IPS-15b (cell line): Measurements from ENCODE around the gene AURKA.
"Not testable (repeated sequence)": the region's sequence is repeated elsewhere in the genome, so short reads cannot be mapped to it uniquely, and the experiment has no call there.

Experiments
- H3K27me3 ChIP-seq: one replicate; pipeline ENCODE4 v1.6.1; 2013; ENCODE audit warnings: low read length; ENCODE audit not compliant: control insufficient read depth, insufficient read depth
- H3K36me3 ChIP-seq: one replicate; pipeline ENCODE4 v1.6.1; 2013; ENCODE audit warnings: low read length; ENCODE audit not compliant: control insufficient read depth, insufficient read depth
- H3K4me1 ChIP-seq: one replicate; pipeline ENCODE4 v1.6.1; 2013; ENCODE audit warnings: mild to moderate bottlenecking, low read length; ENCODE audit not compliant: control insufficient read depth, insufficient read depth
- H3K4me3 ChIP-seq: one replicate; pipeline ENCODE4 v1.5.1; 2013; ENCODE audit warnings: low read depth, low read length
- H3K9ac ChIP-seq: one replicate; pipeline ENCODE4 v1.6.1; 2013; ENCODE audit warnings: low read depth, mild to moderate bottlenecking, low read length
- H3K9me3 ChIP-seq: one replicate; pipeline ENCODE4 v1.6.1; 2013; ENCODE audit warnings: mild to moderate bottlenecking, low read length; ENCODE audit not compliant: control insufficient read depth, insufficient read depth

AURKA gene

DNA sequence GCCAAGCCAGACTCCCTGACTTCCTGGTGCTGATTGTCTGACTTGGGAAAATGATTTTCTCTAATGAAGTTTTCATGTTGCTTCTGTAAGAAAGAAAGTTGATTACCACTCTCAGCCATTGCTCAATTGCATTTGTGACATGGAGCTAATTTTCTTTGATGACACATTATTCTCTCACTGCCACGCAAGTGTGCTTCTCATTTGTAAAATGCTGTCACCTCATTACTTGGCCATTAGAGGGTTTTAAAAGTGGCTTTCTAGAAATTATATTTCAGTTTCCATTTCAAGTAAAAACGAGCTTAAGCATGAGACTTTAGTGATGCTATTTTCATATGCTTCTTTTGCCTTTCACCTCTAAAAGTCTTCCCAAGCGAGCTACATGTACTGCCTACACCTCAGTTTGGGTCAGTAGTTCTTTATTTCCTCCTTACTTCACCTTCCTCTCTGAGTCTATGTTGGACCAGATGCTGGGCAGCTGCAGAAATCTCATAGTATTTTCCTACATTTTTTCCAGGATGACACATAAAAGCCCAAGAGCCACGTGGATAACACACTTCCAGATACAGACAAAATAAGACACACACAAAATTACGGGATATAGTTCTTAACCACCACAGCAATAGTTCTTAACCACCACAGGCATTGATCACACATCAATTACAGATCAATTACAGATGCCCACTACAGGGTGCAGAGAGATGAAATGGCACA, 39.5 kb downstream of the AURKA start:
- Histone ChIP-seq H3K36me3 (no peaks in the 10 kb centered on the region), H3K9ac (no peak overlapping the region), H3K4me3 (no peak overlapping the region), H3K27me3 (peaks cover 32% of the 10 kb centered on the region), H3K4me1 (peaks cover 11% of the 10 kb centered on the region), H3K9me3 (no peaks in the 10 kb centered on the region)

DNA sequence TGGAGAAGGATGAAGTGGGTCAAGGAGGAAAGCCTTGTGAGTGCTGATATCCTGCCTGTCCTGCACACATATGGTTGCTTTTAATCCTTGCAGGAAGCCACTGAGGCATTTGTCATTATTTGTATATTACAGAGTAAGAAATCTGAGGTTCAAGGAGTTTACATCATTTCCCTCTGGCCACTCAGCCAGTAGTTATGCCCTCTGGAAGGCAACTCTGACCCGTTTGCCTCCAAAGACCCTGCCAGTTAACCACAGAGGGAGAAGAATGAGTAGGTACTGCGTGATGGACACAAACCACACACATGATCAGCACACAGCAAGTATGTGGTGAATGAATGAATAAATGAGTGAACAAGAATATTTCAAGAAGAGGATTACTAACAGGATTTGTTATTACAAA, 41.2 kb downstream of the AURKA start:
- Histone ChIP-seq H3K27me3 (peaks cover 44% of the 10 kb centered on the region), H3K4me1 (peaks cover 11% of the 10 kb centered on the region), H3K4me3 (no peak overlapping the region), H3K9ac (no peak overlapping the region), H3K9me3 (no peaks in the 10 kb centered on the region), H3K36me3 (no peaks in the 10 kb centered on the region)

DNA sequence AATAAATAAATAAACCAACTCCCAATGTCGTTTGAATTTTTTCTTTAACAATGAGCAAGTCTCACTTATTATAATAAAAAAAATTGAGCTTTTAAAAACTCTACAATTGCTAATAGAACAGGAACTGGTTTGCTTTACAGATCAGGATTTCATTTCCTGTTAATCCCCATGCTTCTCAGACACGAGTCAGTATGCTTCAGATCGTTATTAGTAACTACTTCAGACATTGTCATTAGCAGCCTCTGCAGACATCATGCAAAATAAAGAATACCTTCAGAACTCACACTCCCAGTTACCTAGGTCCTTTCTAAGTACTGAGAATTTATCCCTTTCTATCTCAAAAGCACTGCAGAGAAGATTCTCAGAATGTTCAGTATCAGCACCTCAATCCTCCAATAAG, 43.3 kb downstream of the AURKA start:
- no peaks in the 10 kb centered on the region for H3K9me3 ChIP-seq
- no peaks in the 10 kb centered on the region for H3K36me3 ChIP-seq
- H3K4me3 ChIP-seq: no peak overlapping the region
- no peak overlapping the region for H3K9ac ChIP-seq
- peaks cover 11% of the 10 kb centered on the region for H3K4me1 ChIP-seq
- peaks cover 64% of the 10 kb centered on the region for H3K27me3 ChIP-seq

DNA sequence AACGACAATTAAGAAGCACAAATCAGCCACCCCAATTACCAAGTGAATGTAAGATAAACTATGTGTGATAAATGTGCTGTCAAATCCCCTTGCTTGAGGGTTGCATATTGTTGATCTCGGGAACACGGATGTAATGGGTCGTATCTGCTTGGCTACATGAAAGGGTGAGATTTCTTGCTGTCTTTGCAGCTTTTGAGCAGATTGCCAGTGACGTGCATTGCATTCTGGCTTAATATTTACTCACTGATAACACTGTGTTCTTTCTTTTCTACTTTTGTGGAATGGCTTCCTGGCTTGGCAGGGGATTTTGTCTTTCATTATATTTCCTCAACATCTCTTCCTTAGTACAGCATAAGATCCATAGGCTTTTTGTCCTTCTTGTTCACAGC, 43.7 kb downstream of the AURKA start:
- no peaks in the 10 kb centered on the region for H3K9me3 ChIP-seq
- H3K4me1 ChIP-seq: peaks cover 11% of the 10 kb centered on the region
- no peak overlapping the region for H3K9ac ChIP-seq
- peaks cover 68% of the 10 kb centered on the region for H3K27me3 ChIP-seq
- no peaks in the 10 kb centered on the region for H3K36me3 ChIP-seq
- H3K4me3 ChIP-seq: peak overlapping the region; percentile 20

DNA sequence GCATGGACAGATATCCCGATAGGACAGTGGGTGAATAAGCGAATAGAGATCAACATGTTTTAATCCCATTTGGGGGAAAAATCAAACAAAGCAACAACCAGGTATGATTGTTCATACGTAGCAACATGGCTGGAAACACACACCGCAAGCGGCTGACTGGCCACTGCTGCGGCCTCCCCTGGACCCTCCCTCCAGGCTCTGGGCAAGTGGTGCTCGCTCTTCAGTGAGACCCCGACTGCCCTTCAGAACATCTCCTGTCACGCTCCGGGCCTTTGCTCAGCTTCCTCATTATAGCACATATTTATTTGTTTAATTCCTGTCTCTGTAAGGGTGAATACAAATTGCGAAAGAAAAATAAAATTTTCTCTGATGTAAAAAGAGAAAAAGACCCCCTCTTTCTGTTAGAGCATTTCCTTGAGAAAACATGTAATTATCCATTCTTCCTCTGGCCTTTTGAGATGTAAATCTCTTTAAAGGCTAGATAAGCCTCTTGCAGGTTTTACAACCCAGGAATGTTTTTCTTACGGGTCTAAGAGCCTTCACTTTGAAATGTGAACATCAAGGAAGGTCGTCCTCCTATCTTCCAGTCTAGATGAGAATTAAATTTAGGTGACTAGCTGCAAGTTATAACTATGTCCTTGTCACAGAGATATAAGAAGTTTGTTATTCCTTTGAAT, 44.2 kb downstream of the AURKA start:
- peak overlapping the region; percentile 20 for H3K4me3 ChIP-seq
- no peaks in the 10 kb centered on the region for H3K36me3 ChIP-seq
- H3K27me3 ChIP-seq: peaks cover 74% of the 10 kb centered on the region
- no peaks in the 10 kb centered on the region for H3K9me3 ChIP-seq
- peaks cover 11% of the 10 kb centered on the region for H3K4me1 ChIP-seq
- no peak overlapping the region for H3K9ac ChIP-seq

DNA sequence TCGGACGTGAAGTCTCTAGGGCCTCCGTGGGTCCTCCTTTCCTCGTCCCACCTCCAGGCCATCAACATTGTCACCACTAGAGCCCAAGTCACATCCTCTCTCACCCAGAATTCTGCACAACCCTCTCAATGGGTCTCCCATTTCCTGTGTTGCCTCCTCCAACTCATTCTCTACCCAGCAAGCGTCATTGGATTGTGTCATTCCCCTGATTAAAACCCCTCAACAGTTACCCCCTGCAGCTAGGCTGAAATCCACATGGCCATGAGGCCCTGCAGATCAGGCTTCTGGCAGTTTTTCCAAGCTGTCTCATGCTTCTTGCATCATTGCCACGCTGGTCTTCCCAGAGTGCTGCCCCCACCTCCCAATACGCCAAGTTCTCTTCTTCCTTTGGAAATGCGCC, 46.1 kb downstream of the AURKA start:
- Histone ChIP-seq H3K9me3 (no peaks in the 10 kb centered on the region), H3K27me3 (peaks cover 78% of the 10 kb centered on the region), H3K36me3 (no peaks in the 10 kb centered on the region), H3K4me3 (no peak overlapping the region), H3K9ac (no peak overlapping the region), H3K4me1 (peaks cover 11% of the 10 kb centered on the region)

DNA sequence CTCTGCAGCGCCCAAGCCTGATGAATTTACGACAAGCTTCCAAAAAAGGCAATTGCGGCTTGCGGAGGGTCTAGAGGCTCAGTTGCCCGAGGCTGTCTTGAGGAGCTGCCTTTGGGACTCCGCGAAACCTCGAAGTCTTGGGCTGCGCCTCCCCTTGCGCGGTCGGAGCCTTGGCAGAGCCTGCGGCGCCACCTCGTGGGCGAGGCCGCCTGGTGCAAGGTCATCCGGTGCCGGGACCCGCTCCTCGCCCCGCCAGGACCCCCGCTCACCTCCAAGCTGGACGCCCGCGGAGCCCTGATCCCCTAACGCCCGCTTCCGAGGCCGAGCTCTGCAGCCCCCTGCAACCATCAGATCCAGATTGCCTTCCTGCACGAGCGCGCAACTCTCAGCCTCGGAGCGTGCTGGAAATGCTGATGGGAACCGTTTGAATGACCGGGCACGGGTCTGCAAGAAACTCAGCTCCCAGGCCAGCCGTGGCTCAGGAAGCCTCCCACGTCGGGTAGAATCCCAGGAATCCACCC, 48.1 kb downstream of the AURKA start:
- Histone ChIP-seq H3K4me3 (peak overlapping the region; percentile 45), H3K27me3 (peaks cover 60% of the 10 kb centered on the region), H3K4me1 (peaks cover 11% of the 10 kb centered on the region), H3K36me3 (no peaks in the 10 kb centered on the region), H3K9ac (no peak overlapping the region), H3K9me3 (no peaks in the 10 kb centered on the region)

DNA sequence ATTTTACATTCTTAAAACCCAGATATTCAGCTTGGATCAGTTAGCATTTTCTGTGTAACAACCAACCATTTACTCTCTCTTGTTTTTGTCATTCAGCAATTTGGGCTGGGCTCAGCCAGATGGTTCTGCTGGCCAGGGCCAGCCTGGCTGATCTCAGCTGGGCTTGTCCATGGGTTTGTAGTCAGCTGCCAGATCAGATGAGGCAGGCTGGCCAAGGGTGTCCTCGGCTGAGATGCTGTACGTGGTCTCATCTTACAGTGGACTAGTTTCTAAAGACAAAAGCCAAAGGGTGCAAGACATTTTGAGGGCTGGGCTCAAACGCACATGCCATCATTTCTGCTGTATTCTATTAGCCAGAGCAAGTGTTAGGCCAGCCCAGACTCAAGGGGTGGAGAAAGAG, 49.2 kb downstream of the AURKA start:
- Histone ChIP-seq H3K36me3 (no peaks in the 10 kb centered on the region), H3K4me1 (peaks cover 3% of the 10 kb centered on the region), H3K27me3 (peaks cover 49% of the 10 kb centered on the region), H3K9me3 (no peaks in the 10 kb centered on the region), H3K4me3 (no peak overlapping the region), H3K9ac (no peak overlapping the region)

DNA sequence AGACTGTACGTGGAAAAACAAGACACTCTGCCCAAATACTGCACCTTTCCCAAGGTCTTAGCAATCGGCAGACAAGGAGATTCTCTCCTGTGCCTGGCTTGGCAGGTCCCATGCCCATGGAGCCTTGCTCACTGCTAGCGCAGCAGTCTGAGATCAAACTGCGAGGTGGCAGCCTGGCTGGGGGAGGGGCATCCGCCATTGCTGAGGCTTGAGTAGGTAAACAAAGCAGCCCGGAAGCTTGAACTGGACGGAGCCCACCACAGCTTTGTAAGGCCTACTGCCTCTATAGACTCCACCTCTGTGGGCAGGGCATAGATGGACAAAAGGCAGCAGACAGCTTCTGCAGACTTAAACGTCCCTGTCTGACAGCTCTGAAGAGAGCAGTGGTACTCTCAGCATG, 55.3 kb downstream of the AURKA start:
- not testable (repeated sequence) for H3K36me3 ChIP-seq

DNA sequence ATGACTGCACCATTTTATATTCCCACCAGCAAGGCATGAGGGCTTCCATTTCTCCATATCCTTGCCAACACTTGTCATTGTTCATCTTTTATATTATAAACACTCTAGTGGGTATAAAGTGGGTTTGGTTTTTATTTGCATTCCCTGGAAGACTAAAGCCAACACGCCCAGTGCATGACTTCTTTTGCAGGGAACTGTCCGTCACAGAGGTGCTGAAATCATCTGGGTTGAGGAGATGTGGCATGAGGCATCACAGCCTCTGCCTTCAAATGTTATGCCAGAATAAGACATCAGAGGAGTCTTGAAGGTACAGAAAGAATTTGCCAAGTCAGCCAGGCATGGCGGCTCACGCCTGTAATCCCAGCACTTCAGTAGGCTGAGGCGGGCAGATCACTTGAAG, 63.2 kb downstream of the AURKA start:
- Histone ChIP-seq H3K4me1 (no peaks in the 10 kb centered on the region), H3K4me3 (no peak overlapping the region), H3K27me3 (no peaks in the 10 kb centered on the region), H3K36me3 (no peaks in the 10 kb centered on the region), H3K9me3 (no peaks in the 10 kb centered on the region), H3K9ac (no peak overlapping the region)

More for the DNA sequence above, 55.3 kb downstream of the AURKA start:
- H3K9ac ChIP-seq, H3K9me3 ChIP-seq, H3K27me3 ChIP-seq, H3K4me3 ChIP-seq, H3K4me1 ChIP-seq: not testable (repeated sequence)

DNA sequence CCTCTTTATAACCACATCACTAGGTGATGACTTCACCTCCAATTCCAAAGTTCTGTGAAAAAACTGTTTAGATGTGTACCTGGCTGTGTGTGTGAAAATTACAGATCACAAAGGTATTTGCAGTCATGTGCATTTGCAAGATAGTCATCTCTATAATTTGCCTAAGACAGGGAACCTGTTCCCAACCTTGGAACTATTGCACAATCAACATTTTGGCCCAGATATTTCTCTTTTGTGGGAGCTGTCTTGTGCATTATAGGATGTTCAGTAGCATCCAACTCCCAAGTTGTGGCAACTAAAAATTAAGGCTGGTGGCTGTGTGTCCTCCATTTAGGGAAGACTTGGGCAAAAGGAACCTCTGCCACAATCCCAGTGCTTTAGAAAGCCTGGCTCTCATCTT, 67.2 kb downstream of the AURKA start:
- no peaks in the 10 kb centered on the region for H3K9me3 ChIP-seq
- no peaks in the 10 kb centered on the region for H3K36me3 ChIP-seq
- no peak overlapping the region for H3K4me3 ChIP-seq
- no peak overlapping the region for H3K9ac ChIP-seq
- no peaks in the 10 kb centered on the region for H3K27me3 ChIP-seq
- no peaks in the 10 kb centered on the region for H3K4me1 ChIP-seq

DNA sequence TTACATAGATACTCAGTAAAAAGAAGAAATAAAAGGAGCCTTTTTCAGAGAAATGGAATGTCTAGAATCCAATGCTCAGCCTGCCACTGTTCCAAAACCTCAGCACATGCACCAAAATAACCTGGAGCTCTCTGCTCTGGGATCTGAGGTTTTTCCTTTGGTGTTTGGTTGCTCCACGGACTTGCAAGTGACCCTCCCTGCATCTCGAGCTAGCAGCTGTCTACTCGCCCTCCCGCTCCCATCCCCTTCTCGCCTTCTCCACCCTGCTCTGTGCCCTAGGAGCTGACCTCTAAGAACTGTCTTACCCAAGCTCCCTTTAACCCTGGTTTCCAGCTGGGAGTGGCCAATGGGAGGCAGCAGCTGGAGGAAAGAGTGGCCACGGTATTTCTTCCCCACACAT, 68.4 kb downstream of the AURKA start:
- H3K27me3 ChIP-seq: no peaks in the 10 kb centered on the region

More for the DNA sequence above, 68.4 kb downstream of the AURKA start:
- no peaks in the 10 kb centered on the region for H3K36me3 ChIP-seq
- H3K9ac ChIP-seq: no peak overlapping the region
- no peaks in the 10 kb centered on the region for H3K4me1 ChIP-seq
- H3K4me3 ChIP-seq: no peak overlapping the region
- no peaks in the 10 kb centered on the region for H3K9me3 ChIP-seq
